A549 treated with DMSO at 1 μM for 4 hours (cell line): ENCODE results near the gene COX18. TPM values are rescaled to one million over a fixed set of nuclear protein-coding genes. Genes with fewer than 3 reads are reported as not detected.

Experiments used
- total RNA-seq: library from RNA; stranded (reverse); fragments of 200-300 nt; extraction: Qiagen RNA extraction; gene quantifications from 5 replicates; pipeline ENCODE4 v1.2.3, GENCODE V29; 2022; ENCODE audit warnings: low read depth

The COX18 gene, protein sequence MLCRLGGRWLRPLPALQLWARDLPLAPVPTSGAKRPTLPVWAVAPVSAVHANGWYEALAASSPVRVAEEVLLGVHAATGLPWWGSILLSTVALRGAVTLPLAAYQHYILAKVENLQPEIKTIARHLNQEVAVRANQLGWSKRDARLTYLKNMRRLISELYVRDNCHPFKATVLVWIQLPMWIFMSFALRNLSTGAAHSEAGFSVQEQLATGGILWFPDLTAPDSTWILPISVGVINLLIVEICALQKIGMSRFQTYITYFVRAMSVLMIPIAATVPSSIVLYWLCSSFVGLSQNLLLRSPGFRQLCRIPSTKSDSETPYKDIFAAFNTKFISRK
- total RNA-seq = 6.5 to 8.4 TPM (median 7.2 TPM) in 5 replicates

DNA sequence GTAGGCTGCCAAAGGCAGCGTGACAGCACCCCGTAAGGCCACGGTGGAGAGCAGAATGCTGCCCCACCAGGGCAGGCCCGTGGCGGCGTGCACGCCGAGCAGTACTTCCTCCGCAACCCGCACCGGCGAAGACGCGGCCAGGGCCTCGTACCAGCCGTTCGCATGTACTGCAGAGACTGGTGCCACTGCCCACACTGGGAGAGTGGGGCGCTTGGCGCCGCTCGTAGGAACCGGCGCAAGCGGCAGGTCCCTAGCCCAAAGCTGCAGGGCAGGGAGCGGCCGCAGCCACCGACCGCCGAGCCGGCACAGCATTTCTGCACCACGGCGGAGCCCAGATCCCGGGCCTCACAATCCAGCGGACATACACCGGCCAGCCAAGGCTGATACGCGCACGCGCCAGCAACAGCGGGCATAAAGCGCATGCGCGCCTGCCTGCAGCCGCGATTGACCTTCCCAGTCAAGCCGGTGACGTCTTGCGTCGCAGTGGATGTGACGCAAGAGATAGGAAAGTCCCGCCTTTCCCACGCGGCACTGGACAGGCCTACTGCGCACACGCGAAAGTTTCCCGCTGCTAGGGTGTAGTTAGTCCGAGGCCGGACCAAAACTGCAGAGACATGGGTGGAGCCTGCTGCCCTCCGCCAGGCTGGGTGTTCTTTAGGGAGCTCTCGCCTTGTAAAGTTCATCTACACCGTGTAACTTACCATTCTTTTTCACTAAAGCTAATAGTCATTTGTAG is at the start of gene COX18:
Gene COX18 (minus strand): TSS at position 379 of the 736 bp plus-strand sequence. CDS start 67 bp downstream, at position 312.

Other genes starting within 250 kb of the COX18 start
- gene ANKRD17, start 189.1 kb upstream of the COX18 start, total RNA-seq = 22.6 to 28.5 TPM (median 24.9 TPM) in 5 replicates